K562 (cell line): ENCODE data around the gene SEC23A. TPM values are rescaled to one million over a fixed set of nuclear protein-coding genes. Genes with fewer than 3 reads are reported as not detected.
A peak's percentile ranks its signal among the peaks of the same experiment; 100 is the strongest.

ENCODE experiments used
- ZNF507 ChIP-seq: conservative IDR thresholded peaks from 2 replicates; pipeline ENCODE4 v1.6.1; 2017; ENCODE audit warnings: missing genetic modification characterization, missing compliant biosample characterization
- ZNF780A ChIP-seq: fragments of 250-450 bp; sonication (Bioruptor Pico); IDR thresholded peaks from 2 replicates; pipeline ENCODE4 v1.5.0; 2021; ENCODE audit warnings: mild to moderate bottlenecking
- polyA plus RNA-seq, 8 experiments: library from polyadenylated mRNA; depleted of rRNA in 4 of 8; stranded (reverse) in 5 of 8; unstranded in 3 of 8; fragments of >200 nt; fragmentation: Nextera tagmentation in 2 of 8; fragmentation: Illumina TruSeq in 1 of 8; extraction: Ambion mirVana in 2 of 8; extraction: Trizol in 1 of 8; gene quantifications; 2 replicates each; pipeline versions ENCODE4 v1.2.1 to v1.2.3, GENCODE V29; 2011 to 2014; ENCODE audit warnings: inconsistent platforms in 1 of 8, missing spikeins in 1 of 8
- total RNA-seq, 7 experiments: library from RNA; depleted of rRNA in 6 of 7; stranded (reverse); fragments of >200 nt in 6 of 7; fragmentation: Illumina TruSeq in 2 of 7; extraction: Trizol in 2 of 7; gene quantifications; 2 replicates each; pipeline versions ENCODE4 v1.2.1 to v1.2.3, GENCODE V29; 2011 to 2021; ENCODE audit warnings: low replicate concordance in 1 of 7
- TF ChIP-seq, protein P1 (sequence below): fragments of 450-650 bp; IDR thresholded peaks from 2 replicates; pipeline ENCODE4 v1.6.1; 2018; ENCODE audit not compliant: partially characterized antibody

Gene SEC23A
- total and polyA plus RNA-seq, 9 of the 15 experiments (the other 6 are each of a cell fraction or from before 2014, with no cell fraction given), result 5.5 to 47.0 (median 14.5) TPM

DNA sequence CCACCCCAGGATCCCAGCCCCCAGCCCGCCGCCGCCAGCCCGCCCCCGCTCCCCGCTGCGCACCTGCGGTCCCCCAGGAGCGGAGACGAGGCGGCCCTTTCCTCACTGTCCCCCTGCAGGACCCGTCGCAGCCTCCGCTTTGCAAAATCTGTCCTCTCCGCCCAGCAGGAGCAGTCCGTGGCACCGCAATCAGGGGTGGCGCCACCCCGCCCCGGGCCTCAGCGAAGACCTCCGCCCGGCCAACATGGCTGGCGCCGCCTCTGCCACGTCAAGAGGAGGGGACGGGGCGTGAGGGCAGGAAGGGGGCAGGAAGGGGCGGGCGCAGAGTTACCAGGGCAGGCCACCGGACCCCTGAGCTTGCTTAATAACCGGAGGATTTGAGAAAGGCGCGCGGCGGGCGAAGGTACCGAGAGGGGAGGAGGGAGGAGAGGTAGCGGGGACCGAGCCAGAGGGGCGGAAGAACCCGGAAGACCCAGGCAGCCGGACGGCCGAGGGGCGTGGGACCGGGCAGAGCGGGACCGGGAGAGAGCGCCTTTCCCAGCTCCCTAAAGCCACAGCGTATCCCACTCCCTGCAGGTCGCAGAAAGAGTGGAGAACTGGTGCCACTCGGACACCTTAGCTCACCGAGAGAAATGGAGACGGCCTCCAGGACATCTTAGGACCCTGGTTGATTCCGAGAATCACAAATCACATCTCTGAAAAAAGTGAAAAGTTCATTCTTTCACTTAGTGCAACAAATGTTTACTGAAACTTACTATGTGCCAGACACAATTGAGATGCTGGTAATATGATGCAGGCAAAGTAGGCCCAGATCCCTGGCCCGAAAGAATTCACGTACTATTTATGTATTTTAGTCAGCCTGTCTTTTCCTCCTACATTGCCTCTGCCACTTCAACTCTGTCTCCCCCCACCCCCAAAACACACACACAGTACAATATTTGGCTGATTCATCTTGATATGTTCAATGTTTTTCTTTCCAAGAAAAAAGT, at the start of gene SEC23A (continued):
- TF ChIP-seq, protein P1, sequence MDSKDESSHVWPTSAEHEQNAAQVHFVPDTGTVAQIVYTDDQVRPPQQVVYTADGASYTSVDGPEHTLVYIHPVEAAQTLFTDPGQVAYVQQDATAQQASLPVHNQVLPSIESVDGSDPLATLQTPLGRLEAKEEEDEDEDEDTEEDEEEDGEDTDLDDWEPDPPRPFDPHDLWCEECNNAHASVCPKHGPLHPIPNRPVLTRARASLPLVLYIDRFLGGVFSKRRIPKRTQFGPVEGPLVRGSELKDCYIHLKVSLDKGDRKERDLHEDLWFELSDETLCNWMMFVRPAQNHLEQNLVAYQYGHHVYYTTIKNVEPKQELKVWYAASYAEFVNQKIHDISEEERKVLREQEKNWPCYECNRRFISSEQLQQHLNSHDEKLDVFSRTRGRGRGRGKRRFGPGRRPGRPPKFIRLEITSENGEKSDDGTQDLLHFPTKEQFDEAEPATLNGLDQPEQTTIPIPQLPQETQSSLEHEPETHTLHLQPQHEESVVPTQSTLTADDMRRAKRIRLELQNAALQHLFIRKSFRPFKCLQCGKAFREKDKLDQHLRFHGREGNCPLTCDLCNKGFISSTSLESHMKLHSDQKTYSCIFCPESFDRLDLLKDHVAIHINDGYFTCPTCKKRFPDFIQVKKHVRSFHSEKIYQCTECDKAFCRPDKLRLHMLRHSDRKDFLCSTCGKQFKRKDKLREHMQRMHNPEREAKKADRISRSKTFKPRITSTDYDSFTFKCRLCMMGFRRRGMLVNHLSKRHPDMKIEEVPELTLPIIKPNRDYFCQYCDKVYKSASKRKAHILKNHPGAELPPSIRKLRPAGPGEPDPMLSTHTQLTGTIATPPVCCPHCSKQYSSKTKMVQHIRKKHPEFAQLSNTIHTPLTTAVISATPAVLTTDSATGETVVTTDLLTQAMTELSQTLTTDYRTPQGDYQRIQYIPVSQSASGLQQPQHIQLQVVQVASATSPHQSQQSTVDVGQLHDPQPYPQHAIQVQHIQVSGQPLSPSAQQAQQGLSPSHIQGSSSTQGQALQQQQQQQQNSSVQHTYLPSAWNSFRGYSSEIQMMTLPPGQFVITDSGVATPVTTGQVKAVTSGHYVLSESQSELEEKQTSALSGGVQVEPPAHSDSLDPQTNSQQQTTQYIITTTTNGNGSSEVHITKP, result peak; percentile 21
- TF ChIP-seq ZNF780A (CRISPR knock-in tag) (no peak), ZNF507 (tag) (no peak)
